HL-60 (cell line): ENCODE data around the gene PPIC.

ENCODE experiments used
- DNase-seq, 2 experiments: peaks; one replicate each; pipeline ENCODE4 v3.0.0-alpha.2; 2010 to 2020; ENCODE audit warnings: low read depth in 1 of 2, low spot score in 1 of 2
- H3K27ac ChIP-seq: fragments of 250-450 bp; sonication (Bioruptor Pico); replicated peaks from 2 replicates; pipeline ENCODE4 v1.5.1; 2020; ENCODE audit warnings: mild to moderate bottlenecking, moderate library complexity
- H3K27me3 ChIP-seq: fragments of 250-450 bp; sonication (Bioruptor Pico); 2 replicates; pipeline ENCODE4 v1.5.1; 2021; ENCODE audit warnings: mild to moderate bottlenecking, moderate library complexity; ENCODE audit not compliant: insufficient read depth, poor library complexity, severe bottlenecking
- H3K4me3 ChIP-seq: replicated peaks from 2 replicates; pipeline ENCODE4 v1.5.1; 2011; ENCODE audit warnings: mild to moderate bottlenecking, control low read depth, low read length; ENCODE audit not compliant: insufficient read depth
- CTCF ChIP-seq: IDR thresholded peaks from one replicate; pipeline ENCODE4 v1.5.1; 2011; ENCODE audit warnings: low read length, control low read depth, inconsistent platforms; ENCODE audit not compliant: insufficient read depth
- GABPA ChIP-seq: IDR thresholded peaks from 2 replicates; pipeline ENCODE4 v1.6.1; 2012; ENCODE audit warnings: low read depth
- POLR2AphosphoS5 ChIP-seq: IDR thresholded peaks from 2 replicates; pipeline ENCODE4 v1.6.1; 2012; ENCODE audit warnings: low read depth
- REST ChIP-seq: IDR thresholded peaks from 2 replicates; pipeline ENCODE4 v1.6.1; 2012; ENCODE audit warnings: low read depth; ENCODE audit not compliant: insufficient replicate concordance
- SPI1 ChIP-seq: IDR thresholded peaks from 2 replicates; pipeline ENCODE4 v1.6.1; 2012; ENCODE audit warnings: low read depth, mild to moderate bottlenecking, borderline replicate concordance

PPIC gene

GRCh38 chr5:123039673-123040072, 3.1 kb upstream of the PPIC start:
- H3K4me3 ChIP-seq: no peak overlapping the region
- TF ChIP-seq POLR2AphosphoS5 (no peak), REST (no peak), CTCF (no peak), GABPA (no peak), SPI1 (no peak)

GRCh38 chr5:123037104-123037418, 536 bp upstream of the PPIC start:
- H3K4me3 ChIP-seq: no peak overlapping the region
- no peak overlapping the region for H3K27ac ChIP-seq
- no peak for DNase-seq
- H3K27me3 ChIP-seq: peaks cover 12% of the 10 kb centered on the region
- no peak for TF ChIP-seq REST
- TF ChIP-seq SPI1: no peak
- no peak for TF ChIP-seq POLR2AphosphoS5
- TF ChIP-seq GABPA: no peak
- no peak for TF ChIP-seq CTCF

More at GRCh38 chr5:123039673-123040072, 3.1 kb upstream of the PPIC start:
- Histone ChIP-seq H3K27ac (no peak overlapping the region), H3K27me3 (peaks cover 12% of the 10 kb centered on the region)
- no peak for DNase-seq

- no peak overlapping the region for H3K27ac ChIP-seq
- TF ChIP-seq POLR2AphosphoS5: no peak
- no peak for TF ChIP-seq REST
- TF ChIP-seq CTCF: no peak
- no peak for TF ChIP-seq GABPA
- TF ChIP-seq SPI1: no peak
- H3K27me3 ChIP-seq: peaks cover 12% of the 10 kb centered on the region
- peak overlapping the region; percentile 36 for H3K4me3 ChIP-seq
- DNase-seq: no peak
These were observed 571 bp downstream of the PPIC start for GRCh38 chr5:123035918-123036390.
